LNCAP (cell line): Measurements from ENCODE around the gene EPS8.

Source experiments
- TF ChIP-seq, protein P1 (sequence below): fragments of 450-650 bp; IDR thresholded peaks from 2 replicates; pipeline ENCODE4 v1.5.1; 2017; ENCODE audit warnings: mild to moderate bottlenecking

EPS8 gene

DNA sequence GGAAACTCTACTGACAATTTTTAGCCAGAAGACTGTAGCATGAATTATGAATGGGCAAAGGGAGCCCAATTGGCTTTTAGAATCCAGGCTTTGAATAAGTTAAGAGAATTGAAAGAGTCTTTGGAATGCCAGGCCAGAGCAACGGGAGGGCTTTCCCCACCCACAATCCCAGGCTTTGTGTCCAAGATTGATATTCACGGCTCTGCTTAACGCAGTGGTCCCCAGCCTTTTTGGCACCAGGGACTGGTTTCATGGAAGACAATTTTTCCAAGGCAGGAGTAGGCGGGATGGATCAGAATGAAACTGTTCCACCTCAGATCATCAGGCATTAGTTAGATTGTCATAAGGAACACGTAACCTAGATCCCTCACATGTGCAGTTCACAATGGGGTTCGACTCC lies 79.6 kb downstream of the EPS8 start:
- TF ChIP-seq, protein P1, sequence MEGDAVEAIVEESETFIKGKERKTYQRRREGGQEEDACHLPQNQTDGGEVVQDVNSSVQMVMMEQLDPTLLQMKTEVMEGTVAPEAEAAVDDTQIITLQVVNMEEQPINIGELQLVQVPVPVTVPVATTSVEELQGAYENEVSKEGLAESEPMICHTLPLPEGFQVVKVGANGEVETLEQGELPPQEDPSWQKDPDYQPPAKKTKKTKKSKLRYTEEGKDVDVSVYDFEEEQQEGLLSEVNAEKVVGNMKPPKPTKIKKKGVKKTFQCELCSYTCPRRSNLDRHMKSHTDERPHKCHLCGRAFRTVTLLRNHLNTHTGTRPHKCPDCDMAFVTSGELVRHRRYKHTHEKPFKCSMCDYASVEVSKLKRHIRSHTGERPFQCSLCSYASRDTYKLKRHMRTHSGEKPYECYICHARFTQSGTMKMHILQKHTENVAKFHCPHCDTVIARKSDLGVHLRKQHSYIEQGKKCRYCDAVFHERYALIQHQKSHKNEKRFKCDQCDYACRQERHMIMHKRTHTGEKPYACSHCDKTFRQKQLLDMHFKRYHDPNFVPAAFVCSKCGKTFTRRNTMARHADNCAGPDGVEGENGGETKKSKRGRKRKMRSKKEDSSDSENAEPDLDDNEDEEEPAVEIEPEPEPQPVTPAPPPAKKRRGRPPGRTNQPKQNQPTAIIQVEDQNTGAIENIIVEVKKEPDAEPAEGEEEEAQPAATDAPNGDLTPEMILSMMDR = no peak

DNA sequence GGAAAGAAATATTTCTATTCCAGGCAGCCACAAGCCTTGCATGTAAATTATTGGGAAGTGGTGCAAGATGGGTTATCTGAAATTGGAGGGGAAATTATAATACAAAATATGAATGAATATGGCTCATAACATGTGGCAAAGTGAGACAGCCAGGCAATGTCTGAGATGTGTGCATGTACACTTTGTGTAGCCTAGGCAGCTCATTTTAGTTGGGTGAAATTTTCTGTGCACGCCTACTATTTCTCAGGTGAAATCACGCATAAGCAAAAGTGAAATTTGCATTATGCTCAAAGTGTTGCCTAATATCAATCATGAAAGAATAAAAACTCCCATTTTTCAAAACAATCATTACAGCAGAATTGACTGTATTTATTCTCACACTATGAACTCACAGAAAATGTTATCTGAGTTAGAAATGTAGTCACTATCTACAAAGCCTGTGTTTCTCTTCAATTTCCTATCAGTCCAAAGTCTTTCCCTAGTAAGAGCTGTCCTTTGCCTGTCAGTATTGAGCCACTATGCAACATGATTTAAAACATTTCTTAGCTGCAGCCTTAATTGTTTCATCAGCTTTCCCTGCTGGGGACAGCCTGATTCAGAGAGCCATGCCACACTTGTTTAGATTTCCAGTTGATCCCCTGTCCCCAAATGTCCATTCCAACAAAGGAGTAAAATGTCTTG lies 80.7 kb downstream of the EPS8 start:
- TF ChIP-seq, protein P1 = no peak

DNA sequence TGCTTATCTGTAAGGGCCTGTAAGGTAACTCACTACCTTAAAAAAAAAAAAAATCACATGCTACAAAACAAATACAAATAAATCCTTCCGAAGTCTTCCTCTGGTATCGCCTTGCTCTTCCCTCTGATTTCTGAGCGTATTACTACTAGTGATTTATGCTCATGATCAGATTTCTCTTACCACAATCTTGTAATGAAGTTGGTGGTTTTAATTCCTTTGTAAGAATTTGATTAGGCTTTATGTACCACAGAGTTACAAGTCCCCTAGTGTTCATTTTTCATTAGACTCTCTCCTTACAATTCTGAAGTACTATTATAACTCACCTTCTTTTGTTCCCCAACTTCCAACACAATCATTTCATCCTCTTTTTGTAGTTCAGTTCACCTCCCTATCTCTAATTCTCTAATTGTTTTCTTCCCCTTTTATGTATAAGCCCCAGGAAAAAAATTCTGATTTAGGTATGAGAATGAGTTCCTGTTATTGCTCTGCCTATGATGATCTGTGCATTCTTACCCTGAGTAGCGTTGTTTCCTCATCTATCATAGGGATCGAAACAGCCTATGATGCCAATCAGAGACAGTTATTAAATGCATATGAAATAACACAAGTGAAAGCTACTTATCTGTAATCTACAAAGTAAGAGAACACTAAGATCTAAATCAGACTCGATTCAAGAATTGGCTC lies 81.5 kb downstream of the EPS8 start:
- TF ChIP-seq, protein P1 = no peak

DNA sequence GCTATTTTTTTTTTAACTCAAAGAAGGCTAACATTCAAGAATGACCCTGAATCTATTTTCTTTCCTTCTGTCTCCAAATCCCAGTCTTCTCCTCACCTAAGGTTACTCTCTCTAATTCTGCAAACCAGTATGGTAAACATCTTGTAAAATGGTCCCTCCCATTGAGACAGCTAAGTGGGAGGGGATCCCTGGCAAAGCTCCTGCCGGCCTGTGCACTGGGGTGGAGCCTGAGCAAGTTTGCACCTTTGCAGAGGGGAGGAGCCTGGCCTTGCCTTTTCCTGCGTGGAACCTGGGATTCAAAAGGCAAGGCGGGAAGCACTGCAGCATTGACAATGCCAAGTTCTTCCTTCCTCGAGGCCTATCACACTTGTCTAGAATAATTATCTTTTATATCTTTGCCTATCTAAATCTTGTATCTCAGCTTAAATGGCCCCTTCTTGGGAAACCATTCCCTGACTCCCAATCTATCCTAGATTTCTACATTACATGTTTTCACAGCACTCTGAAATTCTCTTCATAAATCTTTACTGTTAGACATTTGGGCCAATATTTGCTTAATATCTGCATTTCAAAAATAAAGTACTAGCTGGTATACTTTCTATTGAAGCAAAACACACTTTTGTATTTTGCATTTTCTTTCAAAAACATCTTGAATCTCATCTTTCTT lies 83.0 kb downstream of the EPS8 start:
- TF ChIP-seq, protein P1 = no peak

DNA sequence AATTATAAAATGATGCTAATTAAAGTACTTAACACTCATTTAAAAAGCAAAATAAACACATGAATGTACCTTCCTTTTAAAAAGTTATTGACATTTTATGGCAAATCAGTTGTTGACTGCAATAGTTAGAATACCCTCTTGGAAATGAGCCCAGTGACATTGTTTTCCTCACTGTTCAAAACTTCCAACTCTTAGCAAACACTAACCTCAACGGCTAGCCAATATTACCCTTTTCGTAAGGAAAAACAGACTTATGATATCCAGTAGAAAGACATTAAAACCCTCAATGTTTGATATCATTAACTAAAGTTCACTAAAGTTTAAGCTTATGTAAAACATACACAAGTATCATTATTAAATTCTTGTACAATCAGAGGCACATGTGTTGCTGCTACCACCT lies 83.6 kb downstream of the EPS8 start:
- TF ChIP-seq, protein P1 = no peak

DNA sequence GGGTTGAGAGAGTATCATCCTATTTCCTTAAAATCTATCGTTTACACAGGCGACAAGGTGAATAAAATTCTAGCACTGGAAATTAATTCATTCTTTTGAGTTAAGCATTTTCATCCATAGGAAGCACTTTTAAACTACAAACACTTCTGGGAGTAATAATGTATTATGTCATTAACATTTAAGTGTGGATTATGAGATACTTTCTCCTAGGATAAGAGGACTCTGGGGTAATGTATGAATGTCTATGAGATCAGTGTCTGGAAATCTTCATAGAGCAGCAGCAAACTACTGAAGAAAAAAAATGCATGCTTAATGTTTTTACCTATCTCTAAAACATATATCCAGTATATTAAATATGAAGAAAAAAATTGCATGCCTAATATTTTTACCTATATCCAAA lies 86.9 kb downstream of the EPS8 start:
- TF ChIP-seq, protein P1 = no peak

DNA sequence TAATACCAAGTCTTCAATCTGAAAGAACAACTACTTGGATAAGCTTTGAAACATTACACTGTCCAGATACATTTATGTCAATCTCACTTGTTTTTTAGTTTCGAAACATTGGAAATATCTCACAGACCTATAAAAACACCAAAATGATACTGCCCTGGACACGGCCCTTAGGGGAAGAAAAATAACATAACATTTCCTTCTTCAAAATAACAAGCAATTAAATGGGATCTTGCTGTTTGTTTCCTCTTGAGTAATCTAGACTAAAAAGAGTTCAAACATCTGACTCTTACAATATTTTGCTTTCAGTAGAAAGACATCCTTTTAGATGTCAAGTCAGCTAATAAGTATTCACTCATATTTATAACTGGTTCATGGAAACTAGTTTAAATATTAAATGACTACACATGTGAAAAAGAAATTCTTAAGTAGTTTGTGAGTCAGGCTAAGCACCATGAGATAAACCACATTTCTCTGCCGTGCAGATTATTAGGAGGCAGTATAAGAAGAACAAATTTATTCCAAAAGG lies 87.5 kb downstream of the EPS8 start:
- TF ChIP-seq, protein P1 = no peak
